Spleen (tissue), 11 donors: Measurements from ENCODE around the gene NRSN2. TPM values are rescaled to one million over a fixed set of nuclear protein-coding genes. Genes with fewer than 3 reads are reported as not detected.

Source experiments
- DNase-seq: peaks from one replicate; pipeline ENCODE4 v3.0.0-alpha.2; 2020
- H3K27ac ChIP-seq, 8 donors: fragments of 200-600 bp; sonication (generic) in 7 of 8; 1 replicate in 4 of 8; 2 replicates in 4 of 8; pipeline versions ENCODE4 v1.5.0 to v1.8.0; 2016 to 2021; ENCODE audit warnings: inconsistent platforms in 4 of 8, mild to moderate bottlenecking in 4 of 8, moderate library complexity in 1 of 8
- H3K27me3 ChIP-seq, 7 donors: fragments of 200-600 bp; sonication (generic) in 6 of 7; replicated peaks in 1 of 7; 1 replicate in 4 of 7; 2 replicates in 3 of 7; pipeline versions ENCODE4 v1.5.0 to v1.8.0; 2016 to 2021; ENCODE audit warnings: inconsistent platforms in 3 of 7, mild to moderate bottlenecking in 1 of 7
- H3K36me3 ChIP-seq, 6 donors: fragments of 200-600 bp; sonication (generic) in 5 of 6; 1 replicate in 4 of 6; 2 replicates in 2 of 6; pipeline versions ENCODE4 v1.5.0 to v1.8.0; 2016 to 2021; ENCODE audit warnings: inconsistent platforms in 2 of 6
- H3K4me1 ChIP-seq, 6 donors: fragments of 200-600 bp; sonication (generic) in 5 of 6; 1 replicate in 3 of 6; 2 replicates in 3 of 6; pipeline versions ENCODE4 v1.5.0 to v1.8.0; 2016 to 2021; ENCODE audit warnings: inconsistent platforms in 3 of 6
- H3K4me3 ChIP-seq, 8 donors: fragments of 200-600 bp; sonication (generic) in 7 of 8; 1 replicate in 4 of 8; 2 replicates in 4 of 8; pipeline versions ENCODE4 v1.5.0 to v1.8.0; 2016 to 2021; ENCODE audit warnings: inconsistent platforms in 4 of 8, mild to moderate bottlenecking in 4 of 8, moderate library complexity in 2 of 8
- H3K9me3 ChIP-seq, 8 donors: fragments of 200-600 bp; sonication (generic) in 7 of 8; 1 replicate in 4 of 8; 2 replicates in 4 of 8; pipeline versions ENCODE4 v1.5.0 to v1.8.0; 2016 to 2021; ENCODE audit warnings: inconsistent platforms in 4 of 8
- POLR2A ChIP-seq, 3 donors: fragments of 450-650 bp; IDR thresholded peaks; one replicate each; pipeline ENCODE4 v1.5.1; 2017; ENCODE audit warnings: antibody characterized with exemption in 3 of 3, mild to moderate bottlenecking in 1 of 3
- POLR2AphosphoS5 ChIP-seq, 3 donors: sonication (generic); formaldehyde crosslinking; IDR thresholded peaks; one replicate each; pipeline ENCODE4 v1.5.1; 2017; ENCODE audit warnings: antibody characterized with exemption in 3 of 3
- WGBS, 5 donors: extraction: QIAGEN DNeasy Blood & Tissue Kit in 3 of 5; methylation state at CpG; one replicate each; pipeline versions ENCODE4 v1.1.5 to v1.1.7; 2013 to 2018; 5-methylcytosine and 5-hydroxymethylcytosine counted together
- intact Hi-C: fragments of 100-400 bp; cut with DNase I; formaldehyde crosslinking; loops from one replicate; pipeline ENCODE4 v1.15.0; 2023; ENCODE audit warnings: low total_unique reads
- polyA plus RNA-seq, 3 donors: library from polyadenylated mRNA; stranded (reverse); fragments of 200-250 nt; gene quantifications; one replicate each; pipeline ENCODE4 v1.2.1, GENCODE V29; 2013
- total RNA-seq, 7 donors: library from RNA; depleted of rRNA in 3 of 7; stranded (reverse); fragments of >200 nt in 3 of 7; fragmentation: NEBNext Ultra II Directional in 4 of 7; extraction: Animal tissue kit (Norgen Biotek cat#: 25700) in 4 of 7; gene quantifications; one replicate each; pipeline versions ENCODE4 v1.1.0 to v1.2.1, GENCODE V29; 2016 to 2021
- TF ChIP-seq, protein P1 (sequence below), 11 experiments: fragments of 200-600 bp in 7 of 11; fragments of 450-650 bp in 4 of 11; sonication (generic) in 4 of 11; IDR thresholded peaks in 8 of 11; conservative IDR thresholded peaks in 3 of 11; 1 replicate in 7 of 11; 2 replicates in 4 of 11; pipeline versions ENCODE4 v1.4.0 to v1.8.0; 2016 to 2021; ENCODE audit warnings: antibody characterized with exemption in 11 of 11, inconsistent platforms in 4 of 11, mild to moderate bottlenecking in 1 of 11
- donor health status: healthy with polysubstance abuse.
- donor health status: DM: no; HTN: no; CAD: no; lungs with moderate emphysema.
- donor health status: DM: no; HTN: no; CAD: no.
- donor health status: Bipolar disorder and iron deficiency.
- donor health status: healthy.
- donor health status: DM: no; HTN: no; CAD: no.
- donor health status: DM: yes; HTN: yes; CAD: no.

The NRSN2 gene
- total and polyA plus RNA-seq, 10 donors: 10.5 to 26.3 (median 16.8) TPM

- TF ChIP-seq POLR2A (IDR thresholded peaks at IDR 0.05): no peak
- TF ChIP-seq POLR2AphosphoS5 (IDR thresholded peaks at IDR 0.05): no peak
- TF ChIP-seq, protein P1, sequence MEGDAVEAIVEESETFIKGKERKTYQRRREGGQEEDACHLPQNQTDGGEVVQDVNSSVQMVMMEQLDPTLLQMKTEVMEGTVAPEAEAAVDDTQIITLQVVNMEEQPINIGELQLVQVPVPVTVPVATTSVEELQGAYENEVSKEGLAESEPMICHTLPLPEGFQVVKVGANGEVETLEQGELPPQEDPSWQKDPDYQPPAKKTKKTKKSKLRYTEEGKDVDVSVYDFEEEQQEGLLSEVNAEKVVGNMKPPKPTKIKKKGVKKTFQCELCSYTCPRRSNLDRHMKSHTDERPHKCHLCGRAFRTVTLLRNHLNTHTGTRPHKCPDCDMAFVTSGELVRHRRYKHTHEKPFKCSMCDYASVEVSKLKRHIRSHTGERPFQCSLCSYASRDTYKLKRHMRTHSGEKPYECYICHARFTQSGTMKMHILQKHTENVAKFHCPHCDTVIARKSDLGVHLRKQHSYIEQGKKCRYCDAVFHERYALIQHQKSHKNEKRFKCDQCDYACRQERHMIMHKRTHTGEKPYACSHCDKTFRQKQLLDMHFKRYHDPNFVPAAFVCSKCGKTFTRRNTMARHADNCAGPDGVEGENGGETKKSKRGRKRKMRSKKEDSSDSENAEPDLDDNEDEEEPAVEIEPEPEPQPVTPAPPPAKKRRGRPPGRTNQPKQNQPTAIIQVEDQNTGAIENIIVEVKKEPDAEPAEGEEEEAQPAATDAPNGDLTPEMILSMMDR (IDR thresholded peaks at IDR 0.05 in 8 of 11, conservative IDR thresholded peaks at IDR 0.05 in 3 of 11): no peak
- no peaks in the 10 kb centered on the region for H3K36me3 ChIP-seq
- H3K27ac ChIP-seq: no peak overlapping the region
- peaks cover 0 to 7% (median 0%) of the 10 kb centered on the region in 8 donors for H3K9me3 ChIP-seq
- WGBS, 5 donors: 81 to 89% (median 86%) methylated on average over 2 of the region's 2 CpGs
- intact Hi-C loops: no loop called here
- H3K4me1 ChIP-seq: peaks cover 0 to 11% (median 7%) of the 10 kb centered on the region in 6 donors
- no peak for DNase-seq
- H3K4me3 ChIP-seq: no peak overlapping the region
- peaks cover 0 to 2% (median 0%) of the 10 kb centered on the region in 7 donors for H3K27me3 ChIP-seq
These were observed 5.2 kb upstream of the NRSN2 start for GRCh38 chr20:341682-342081.

DNA sequence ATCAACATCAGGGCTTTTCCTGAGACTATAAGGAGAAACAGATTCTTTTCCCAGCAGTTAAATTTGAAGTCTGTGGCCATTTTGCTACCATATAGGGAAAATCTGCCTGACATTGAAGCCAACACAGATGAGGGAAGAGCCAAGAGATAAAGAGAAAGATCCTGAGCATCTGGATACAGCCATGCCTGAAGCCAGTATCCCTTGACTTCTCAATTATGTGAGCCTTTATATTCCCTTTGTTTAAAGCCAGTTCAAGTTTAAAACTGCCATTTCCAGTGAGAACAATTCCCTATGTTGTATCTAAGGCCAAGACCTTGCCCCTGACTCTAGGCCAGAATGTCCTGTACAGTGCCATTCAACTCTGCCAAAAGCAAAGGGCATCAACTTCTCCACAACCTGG lies 3.8 kb upstream of the NRSN2 start:
- Histone ChIP-seq H3K4me3 (no peak overlapping the region), H3K4me1 (peaks cover 0 to 25% (median 17%) of the 10 kb centered on the region in 6 donors), H3K27me3 (peaks cover 0 to 9% (median 0%) of the 10 kb centered on the region in 7 donors), H3K9me3 (peaks cover 0 to 7% (median 0%) of the 10 kb centered on the region in 8 donors), H3K36me3 (no peaks in the 10 kb centered on the region), H3K27ac (no peak overlapping the region)
- no peak for TF ChIP-seq POLR2AphosphoS5 (IDR thresholded peaks at IDR 0.05)
- no peak for TF ChIP-seq POLR2A (IDR thresholded peaks at IDR 0.05)
- TF ChIP-seq, protein P1 (IDR thresholded peaks at IDR 0.05 in 8 of 11, conservative IDR thresholded peaks at IDR 0.05 in 3 of 11): no peak
- DNase-seq: no peak
- intact Hi-C loops: no loop called here

GRCh38 chr20:346033-346639 lies 775 bp upstream of the NRSN2 start:
- peaks cover 0 to 34% (median 24%) of the 10 kb centered on the region in 6 donors for H3K4me1 ChIP-seq
- H3K27ac ChIP-seq: peak overlapping the region in 7 of 8 donors; percentile 79 to 90 (median 85)

DNA sequence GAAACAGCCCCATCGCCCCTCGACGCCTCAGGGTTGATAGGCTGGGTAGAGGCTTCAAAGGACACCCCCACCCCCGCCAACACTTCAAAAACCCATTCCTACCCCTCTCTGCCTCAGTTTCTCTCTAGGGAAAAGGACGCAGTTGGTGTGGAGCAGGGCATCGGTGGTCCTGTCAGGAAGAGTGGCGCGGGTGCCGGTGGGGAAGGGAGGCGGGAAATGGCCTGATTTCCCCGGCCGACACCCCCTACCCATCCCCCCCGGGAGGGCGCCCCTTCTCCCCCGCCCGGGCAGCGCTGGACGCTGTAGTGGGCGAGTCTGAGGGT lies 367 bp downstream of the NRSN2 start:
- 0 to 2% (median 1%) methylated on average over 6 to 19 of the region's 19 CpGs for WGBS, 5 donors
- peaks cover 0 to 34% (median 24%) of the 10 kb centered on the region in 6 donors for H3K4me1 ChIP-seq
- peaks cover 0 to 9% (median 0%) of the 10 kb centered on the region in 7 donors for H3K27me3 ChIP-seq
- peaks cover 0 to 15% (median 0%) of the 10 kb centered on the region in 6 donors for H3K36me3 ChIP-seq
- DNase-seq: no peak
- peak overlapping the region; percentile 57 to 90 (median 85) for H3K27ac ChIP-seq
- peak overlapping the region; percentile 71 to 92 (median 80) for H3K4me3 ChIP-seq
- H3K9me3 ChIP-seq: no peaks in the 10 kb centered on the region
- intact Hi-C loops: no loop called here
- TF ChIP-seq POLR2AphosphoS5 (IDR thresholded peaks at IDR 0.05) (no peak), POLR2A (IDR thresholded peaks at IDR 0.05) (no peak)
- TF ChIP-seq, protein P1 (IDR thresholded peaks at IDR 0.05 in 8 of 11, conservative IDR thresholded peaks at IDR 0.05 in 3 of 11): no peak

More at GRCh38 chr20:346033-346639, 775 bp upstream of the NRSN2 start:
- peaks cover 0 to 13% (median 0%) of the 10 kb centered on the region in 6 donors for H3K36me3 ChIP-seq
- H3K9me3 ChIP-seq: peaks cover 0 to 7% (median 0%) of the 10 kb centered on the region in 8 donors
- 70 to 88% (median 82%) methylated on average over 9 of the region's 9 CpGs for WGBS, 5 donors
- intact Hi-C loops: no loop called here
- H3K27me3 ChIP-seq: peaks cover 0 to 9% (median 0%) of the 10 kb centered on the region in 7 donors
- no peak for DNase-seq
- TF ChIP-seq POLR2AphosphoS5 (IDR thresholded peaks at IDR 0.05) (no peak), POLR2A (IDR thresholded peaks at IDR 0.05) (no peak)
- TF ChIP-seq, protein P1 (IDR thresholded peaks at IDR 0.05 in 8 of 11, conservative IDR thresholded peaks at IDR 0.05 in 3 of 11): no peak
- H3K4me3 ChIP-seq: peak overlapping the region in 7 of 8 donors; percentile 75 to 92 (median 80)
